SK-N-SH treated with all-trans-retinoic acid at 6 μM for 48 hours (cell line): ENCODE data around the gene PIK3CD.

Experiments
- ATAC-seq: fragments of 200-7000 bp; cut with Tn5 transposase; 3 replicates; pipeline ENCODE4 v1.9.1; 2020; ENCODE audit warnings: mild to moderate bottlenecking, moderate library complexity
- ARNTL ChIP-seq: fragments of 450-650 bp; formaldehyde crosslinking; IDR thresholded peaks from 2 replicates; pipeline ENCODE4 v1.5.0; 2020; ENCODE audit warnings: low read depth, mild to moderate bottlenecking, moderate library complexity, borderline replicate concordance
- BACH2 ChIP-seq: fragments of 250-450 bp; sonication (Bioruptor Pico); IDR thresholded peaks from 2 replicates; pipeline ENCODE4 v1.9.0; 2021; ENCODE audit warnings: mild to moderate bottlenecking, borderline replicate concordance
- CREB5 ChIP-seq: fragments of 250-450 bp; sonication (Bioruptor Pico); IDR thresholded peaks from 2 replicates; pipeline ENCODE4 v1.5.1; 2020; ENCODE audit warnings: low read depth, mild to moderate bottlenecking, moderate library complexity
- CSDC2 ChIP-seq: fragments of 250-450 bp; sonication (Bioruptor Pico); IDR thresholded peaks from 2 replicates; pipeline ENCODE4 v1.5.0; 2020; ENCODE audit warnings: mild to moderate bottlenecking, moderate library complexity
- CSRNP3 ChIP-seq: fragments of 250-450 bp; sonication (Bioruptor Pico); IDR thresholded peaks from 2 replicates; pipeline ENCODE4 v1.5.1; 2021; ENCODE audit warnings: mild to moderate bottlenecking, moderate library complexity
- GLIS3 ChIP-seq: fragments of 250-450 bp; sonication (Bioruptor Pico); IDR thresholded peaks from 2 replicates; pipeline ENCODE4 v1.5.0; 2020; ENCODE audit warnings: mild to moderate bottlenecking, moderate library complexity
- OSR1 ChIP-seq: fragments of 250-450 bp; sonication (Bioruptor Pico); IDR thresholded peaks from 2 replicates; pipeline ENCODE4 v1.8.0; 2022; ENCODE audit warnings: moderate library complexity, mild to moderate bottlenecking, inconsistent platforms
- POU6F1 ChIP-seq: fragments of 250-450 bp; sonication (Bioruptor Pico); IDR thresholded peaks from 2 replicates; pipeline ENCODE4 v1.8.0; 2021; ENCODE audit warnings: low read depth, mild to moderate bottlenecking, moderate library complexity, borderline replicate concordance
- PPARA ChIP-seq: fragments of 250-450 bp; sonication (Bioruptor Pico); IDR thresholded peaks from 2 replicates; pipeline ENCODE4 v1.5.0; 2020; ENCODE audit warnings: mild to moderate bottlenecking, borderline replicate concordance
- RARB ChIP-seq: fragments of 250-450 bp; sonication (Bioruptor Pico); IDR thresholded peaks from 2 replicates; pipeline ENCODE4 v1.8.0; 2021; ENCODE audit warnings: mild to moderate bottlenecking, moderate library complexity
- SNAI2 ChIP-seq: fragments of 250-450 bp; sonication (Bioruptor Pico); IDR thresholded peaks from 2 replicates; pipeline ENCODE4 v1.5.0; 2020; ENCODE audit warnings: mild to moderate bottlenecking, moderate library complexity
- TCF4 ChIP-seq: fragments of 250-450 bp; sonication (Bioruptor Pico); IDR thresholded peaks from 2 replicates; pipeline ENCODE4 v1.8.0; 2021; ENCODE audit warnings: mild to moderate bottlenecking, moderate library complexity, borderline replicate concordance
- TOX ChIP-seq: fragments of 250-450 bp; sonication (Bioruptor Pico); IDR thresholded peaks from 2 replicates; pipeline ENCODE4 v1.8.0; 2021; ENCODE audit warnings: mild to moderate bottlenecking, moderate library complexity, borderline replicate concordance
- ZC3H10 ChIP-seq: fragments of 250-450 bp; sonication (Bioruptor Pico); IDR thresholded peaks from 2 replicates; pipeline ENCODE4 v1.5.1; 2021; ENCODE audit warnings: mild to moderate bottlenecking, moderate library complexity
- ZFP3 ChIP-seq: fragments of 250-450 bp; sonication (Bioruptor Pico); IDR thresholded peaks from 2 replicates; pipeline ENCODE4 v1.5.0; 2020; ENCODE audit warnings: mild to moderate bottlenecking, moderate library complexity
- ZNF70 ChIP-seq: fragments of 450-650 bp; formaldehyde crosslinking; IDR thresholded peaks from 2 replicates; pipeline ENCODE4 v1.5.0; 2020; ENCODE audit warnings: mild to moderate bottlenecking, moderate library complexity
- ZNF8 ChIP-seq: fragments of 450-650 bp; formaldehyde crosslinking; IDR thresholded peaks from 2 replicates; pipeline ENCODE4 v1.5.0; 2020; ENCODE audit warnings: mild to moderate bottlenecking, moderate library complexity

The PIK3CD gene

GRCh38 chr1:9774712-9775679, 123.5 kb downstream of the PIK3CD start:
- TF ChIP-seq TOX (CRISPR knock-in tag): no peak
- TF ChIP-seq GLIS3 (CRISPR knock-in tag): no peak
- TF ChIP-seq POU6F1 (CRISPR knock-in tag): no peak
- no peak for TF ChIP-seq BACH2
- no peak for TF ChIP-seq ARNTL (CRISPR knock-in tag)
- TF ChIP-seq RARB (CRISPR knock-in tag): no peak
- TF ChIP-seq CSRNP3: no peak
- no peak for TF ChIP-seq ZNF8 (CRISPR knock-in tag)
- TF ChIP-seq ZNF70 (CRISPR knock-in tag): no peak
- ATAC-seq: no peak

GRCh38 chr1:9776685-9777084, 125.2 kb downstream of the PIK3CD start:
- no peak for ATAC-seq
- TF ChIP-seq PPARA (CRISPR knock-in tag): no peak
- no peak for TF ChIP-seq OSR1 (CRISPR knock-in tag)
- TF ChIP-seq BACH2: no peak
- no peak for TF ChIP-seq CREB5 (CRISPR knock-in tag)
- TF ChIP-seq ARNTL (CRISPR knock-in tag): no peak
- no peak for TF ChIP-seq ZNF70 (CRISPR knock-in tag)
- no peak for TF ChIP-seq ZFP3 (CRISPR knock-in tag)
- no peak for TF ChIP-seq TCF4
- no peak for TF ChIP-seq CSRNP3
- no peak for TF ChIP-seq RARB (CRISPR knock-in tag)
- no peak for TF ChIP-seq ZC3H10 (CRISPR knock-in tag)
- TF ChIP-seq CSDC2 (CRISPR knock-in tag): no peak
- no peak for TF ChIP-seq TOX (CRISPR knock-in tag)
- TF ChIP-seq SNAI2 (CRISPR knock-in tag): no peak
- TF ChIP-seq, all 23 proteins: peak for 0
